ENCODE results near the gene KDM4D.
"Not testable (repeated sequence)": the region's sequence is repeated elsewhere in the genome, so short reads cannot be mapped to it uniquely, and the experiment has no call there.

Gene KDM4D

GRCh38 chr11:94973099-94973968, at the start of gene KDM4D, which contains the start of gene CWC15:
Gene KDM4D, plus strand, starts transcription at chr11:94973709. Its CDS starts 23,664 bp downstream, at chr11:94997373.
Gene CWC15, minus strand, starts transcription at chr11:94973556. Its CDS starts 1,371 bp downstream, at chr11:94972185.
- in situ Hi-C loops (cut with MboI; ENCODE audit: low sequenced_read_pairs): no loop called here

DNA sequence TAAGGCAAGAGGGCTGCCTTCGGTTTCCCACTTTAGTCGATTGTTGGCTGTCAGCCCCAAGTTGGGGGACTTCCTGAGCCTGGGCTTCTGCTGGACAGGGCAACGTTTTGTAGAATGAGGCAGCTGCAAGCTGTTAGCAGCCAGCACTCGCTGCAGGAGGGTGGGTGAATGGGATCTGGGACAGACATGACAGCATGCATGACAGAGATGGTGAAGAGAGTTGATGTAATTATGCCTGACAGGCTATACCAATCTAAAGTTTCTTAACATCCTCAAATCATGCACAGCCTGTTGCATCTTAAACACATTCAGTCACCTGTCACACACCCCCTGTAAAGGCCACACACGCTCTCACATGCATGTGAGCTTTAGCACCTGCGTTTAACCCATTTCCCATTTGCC, 49.3 kb upstream of the KDM4D start:
- in situ Hi-C loops (cut with MboI; ENCODE audit: low sequenced_read_pairs): no loop called here

- in situ Hi-C loops (cut with MboI; ENCODE audit: low sequenced_read_pairs): no loop called here
These were observed 48.9 kb upstream of the KDM4D start for GRCh38 chr11:94924612-94925011.

GRCh38 chr11:94925422-94926270, 47.9 kb upstream of the KDM4D start:
- in situ Hi-C loops (cut with MboI; ENCODE audit: low sequenced_read_pairs): no loop called here

DNA sequence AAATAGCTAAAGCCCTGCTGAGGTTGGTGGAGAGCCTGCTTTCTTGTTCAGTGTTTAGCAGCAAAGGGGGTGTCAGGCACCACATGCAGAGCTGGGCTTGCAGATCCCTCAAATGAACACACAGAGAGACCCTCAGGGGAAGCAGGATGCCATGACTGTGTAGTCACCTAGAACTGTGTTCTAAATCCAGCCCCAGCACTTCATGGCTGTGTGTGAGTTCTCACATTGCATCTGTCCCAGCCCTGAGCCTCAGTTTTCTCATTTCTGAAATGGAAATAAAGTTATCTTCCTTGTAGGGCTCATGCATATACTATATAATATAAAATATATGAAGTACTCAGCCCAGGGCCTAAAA, 47.3 kb upstream of the KDM4D start:
- in situ Hi-C loops (cut with MboI; ENCODE audit: low sequenced_read_pairs): no loop called here

- in situ Hi-C loops (cut with MboI; ENCODE audit: low sequenced_read_pairs): no loop called here
These were observed 46.7 kb upstream of the KDM4D start for GRCh38 chr11:94926698-94927237.

GRCh38 chr11:94928117-94928990, 45.2 kb upstream of the KDM4D start:
- in situ Hi-C loops (cut with MboI; ENCODE audit: low sequenced_read_pairs): no loop called here

- in situ Hi-C loops (cut with MboI; ENCODE audit: low sequenced_read_pairs): not testable (repeated sequence)
These were observed 41.4 kb upstream of the KDM4D start for GRCh38 chr11:94932072-94932471.

DNA sequence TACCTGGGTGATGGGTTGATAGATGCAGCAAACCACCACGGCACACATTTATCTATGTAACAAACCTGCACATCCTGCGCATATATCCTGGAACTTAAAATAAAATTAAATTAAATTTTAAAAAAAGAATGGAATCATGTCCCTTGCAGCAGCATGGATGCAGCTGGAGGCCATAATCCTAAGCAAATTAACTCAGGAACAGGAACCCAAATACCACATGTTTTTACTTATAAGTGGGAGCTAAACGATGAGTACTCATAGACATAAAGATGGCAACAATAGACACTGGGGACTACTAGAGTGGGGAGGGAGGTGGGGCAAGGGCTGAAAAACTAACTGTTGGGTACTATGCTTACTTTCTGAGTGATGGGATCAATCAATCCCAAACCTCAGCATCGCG, 41.0 kb upstream of the KDM4D start:
- in situ Hi-C loops (cut with MboI; ENCODE audit: low sequenced_read_pairs): no loop called here

DNA sequence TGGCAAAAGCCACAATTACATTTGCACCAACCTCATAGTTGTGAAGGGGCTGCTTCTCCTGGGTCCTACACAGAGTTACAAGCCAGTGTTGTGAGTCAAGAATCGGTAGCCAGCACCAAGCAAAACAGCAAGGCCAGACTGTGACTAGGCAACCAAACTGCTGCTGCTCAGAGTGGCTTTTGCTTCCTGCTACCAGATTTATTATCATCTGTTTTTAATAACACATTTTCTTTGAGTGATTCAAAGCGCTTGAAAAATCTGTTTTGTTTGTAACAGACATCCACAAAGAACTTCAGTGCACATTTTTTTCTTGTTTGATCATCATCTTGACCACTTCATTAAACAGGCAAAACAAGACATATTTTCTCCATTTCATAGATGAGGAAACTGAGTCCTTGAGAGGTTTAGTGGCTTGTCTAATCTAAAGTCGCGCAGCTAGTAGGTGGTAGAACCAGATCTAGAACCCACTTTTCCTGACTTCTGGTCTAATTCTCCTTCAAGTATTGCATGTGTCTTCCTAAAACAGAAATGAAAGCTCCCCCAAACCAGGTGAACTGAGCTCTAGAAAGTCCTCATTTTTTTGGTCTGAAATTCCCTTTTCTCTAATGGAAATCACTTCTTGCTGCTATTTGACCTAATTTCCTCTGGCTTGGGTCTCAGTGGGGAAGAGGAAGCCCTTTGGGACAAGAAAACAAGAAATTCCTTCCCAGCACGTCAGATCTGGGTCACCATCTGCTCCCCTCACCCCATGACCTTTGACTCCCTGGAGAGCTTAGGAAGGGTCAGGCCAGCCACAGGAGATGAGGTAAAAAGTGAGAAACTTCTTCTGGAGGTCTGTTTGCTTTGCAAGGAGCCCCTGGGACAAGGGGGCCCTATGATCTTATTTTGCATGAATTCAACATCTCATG, 40.0 kb upstream of the KDM4D start:
- in situ Hi-C loops (cut with MboI; ENCODE audit: low sequenced_read_pairs): no loop called here

- in situ Hi-C loops (cut with MboI; ENCODE audit: low sequenced_read_pairs): no loop called here
These were observed 39.1 kb upstream of the KDM4D start for GRCh38 chr11:94934362-94934761.

GRCh38 chr11:94934846-94935245, 38.7 kb upstream of the KDM4D start:
- in situ Hi-C loops (cut with MboI; ENCODE audit: low sequenced_read_pairs): no loop called here

- in situ Hi-C loops (cut with MboI; ENCODE audit: low sequenced_read_pairs): no loop called here
These were observed 35.1 kb upstream of the KDM4D start for GRCh38 chr11:94938095-94939055.

DNA sequence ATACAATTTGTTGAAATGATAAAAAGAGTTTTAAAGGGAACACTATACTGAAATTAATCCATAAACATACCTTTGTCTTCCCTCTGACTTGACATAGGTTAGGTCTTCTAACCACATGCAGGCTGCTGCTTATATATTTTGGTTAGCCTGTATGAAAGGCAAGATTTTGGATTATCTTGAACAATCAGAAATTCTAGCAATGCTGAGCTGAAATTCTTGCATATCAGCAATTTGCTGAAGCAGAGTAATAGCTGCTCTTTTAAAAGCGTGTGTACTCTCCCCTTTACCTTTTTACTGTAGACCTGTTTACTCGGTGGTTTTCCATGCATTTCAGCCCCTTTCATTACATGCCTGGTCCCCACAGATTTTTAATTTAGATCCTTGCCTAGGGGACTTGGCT, 34.2 kb upstream of the KDM4D start:
- in situ Hi-C loops (cut with MboI; ENCODE audit: low sequenced_read_pairs): no loop called here

- in situ Hi-C loops (cut with MboI; ENCODE audit: low sequenced_read_pairs): no loop called here
These were observed 32.4 kb upstream of the KDM4D start for GRCh38 chr11:94941131-94941530.

DNA sequence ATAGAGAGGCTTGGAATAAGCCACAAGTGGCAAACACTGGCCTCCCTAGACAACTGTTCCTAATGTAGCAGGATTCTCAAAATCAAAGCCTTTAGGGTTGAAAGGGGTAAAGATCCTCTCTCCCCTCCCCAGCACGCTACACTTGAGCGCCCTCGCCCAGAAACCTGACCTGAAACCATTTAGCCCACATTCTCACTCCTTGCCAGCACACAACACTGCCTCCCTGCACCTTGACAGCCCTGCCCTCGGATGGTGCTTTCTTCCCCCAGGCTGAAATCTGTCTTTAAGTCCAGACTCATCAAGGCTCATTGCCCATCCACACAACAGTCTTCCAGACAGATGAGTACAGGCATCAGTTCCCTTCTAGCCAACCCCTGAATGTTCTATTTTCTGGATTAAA, 26.7 kb upstream of the KDM4D start:
- in situ Hi-C loops (cut with MboI; ENCODE audit: low sequenced_read_pairs): no loop called here

- in situ Hi-C loops (cut with MboI; ENCODE audit: low sequenced_read_pairs): no loop called here
These were observed 25.4 kb upstream of the KDM4D start for GRCh38 chr11:94948070-94948617.

- in situ Hi-C loops (cut with MboI; ENCODE audit: low sequenced_read_pairs): no loop called here
These were observed 18.8 kb upstream of the KDM4D start for GRCh38 chr11:94954753-94955152.

Data from HL-60/S4 (cell line).